Fibroblast of villous mesenchyme (primary cell): Measurements from ENCODE around the gene RARG. TPM values are rescaled to one million over a fixed set of nuclear protein-coding genes. Genes with fewer than 3 reads are reported as not detected.

Experiments
- DNase-seq: peaks from one replicate; pipeline ENCODE4 v3.0.0-alpha.2; 2010; ENCODE audit warnings: low read depth
- H3K4me3 ChIP-seq: 2 replicates; pipeline ENCODE4 v1.5.1; 2011; ENCODE audit warnings: low read depth, mild to moderate bottlenecking, low read length
- total RNA-seq: library from RNA; depleted of rRNA; stranded (reverse); fragments of >200 nt; gene quantifications from 2 replicates; pipeline ENCODE4 v1.2.3, GENCODE V29; 2012
- TF ChIP-seq, protein P1 (sequence below): IDR thresholded peaks from 2 replicates; pipeline ENCODE4 v1.5.1; 2012; ENCODE audit warnings: low read depth, mild to moderate bottlenecking, low read length; ENCODE audit not compliant: insufficient read depth

The RARG gene
- total RNA-seq, 1 donor: 29.4 TPM

DNA sequence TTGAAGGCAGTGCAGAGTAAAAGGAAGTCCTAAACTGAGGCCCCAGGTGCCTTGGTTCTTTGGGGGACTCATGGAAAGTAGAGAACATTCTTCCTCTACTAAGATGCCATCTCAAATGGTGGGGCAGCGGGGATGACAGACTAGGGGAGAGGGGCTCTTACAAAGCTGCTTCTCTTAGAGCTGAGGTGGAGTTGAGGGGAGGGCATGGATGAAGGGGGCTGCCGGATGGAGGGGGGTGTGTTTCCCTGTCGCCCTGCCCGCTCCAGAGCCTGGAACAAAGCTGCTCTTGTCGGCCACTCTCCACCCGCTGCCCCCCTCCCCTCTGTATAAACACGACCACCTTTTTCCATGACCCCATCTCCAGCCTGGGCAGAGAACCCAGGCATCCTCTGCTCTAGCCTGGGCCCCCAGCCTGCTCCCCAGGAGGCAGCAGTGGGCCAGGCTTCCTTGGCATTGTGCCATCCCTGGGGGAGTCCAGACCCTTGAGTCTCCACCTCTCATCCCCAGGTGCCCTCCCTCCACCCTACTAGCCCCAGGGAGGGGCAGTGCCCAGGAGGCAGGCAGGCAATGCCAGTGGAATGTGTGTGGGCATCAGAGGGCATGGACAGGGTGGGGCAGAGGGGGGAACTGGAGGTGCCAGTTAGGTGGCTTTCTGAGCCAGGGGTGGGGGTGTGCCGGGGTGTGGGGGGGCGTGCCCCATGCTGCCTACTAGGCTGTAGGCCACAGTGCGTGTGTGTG, 1.7 kb downstream of the RARG start:
- no peak overlapping the region for H3K4me3 ChIP-seq
- TF ChIP-seq, protein P1, sequence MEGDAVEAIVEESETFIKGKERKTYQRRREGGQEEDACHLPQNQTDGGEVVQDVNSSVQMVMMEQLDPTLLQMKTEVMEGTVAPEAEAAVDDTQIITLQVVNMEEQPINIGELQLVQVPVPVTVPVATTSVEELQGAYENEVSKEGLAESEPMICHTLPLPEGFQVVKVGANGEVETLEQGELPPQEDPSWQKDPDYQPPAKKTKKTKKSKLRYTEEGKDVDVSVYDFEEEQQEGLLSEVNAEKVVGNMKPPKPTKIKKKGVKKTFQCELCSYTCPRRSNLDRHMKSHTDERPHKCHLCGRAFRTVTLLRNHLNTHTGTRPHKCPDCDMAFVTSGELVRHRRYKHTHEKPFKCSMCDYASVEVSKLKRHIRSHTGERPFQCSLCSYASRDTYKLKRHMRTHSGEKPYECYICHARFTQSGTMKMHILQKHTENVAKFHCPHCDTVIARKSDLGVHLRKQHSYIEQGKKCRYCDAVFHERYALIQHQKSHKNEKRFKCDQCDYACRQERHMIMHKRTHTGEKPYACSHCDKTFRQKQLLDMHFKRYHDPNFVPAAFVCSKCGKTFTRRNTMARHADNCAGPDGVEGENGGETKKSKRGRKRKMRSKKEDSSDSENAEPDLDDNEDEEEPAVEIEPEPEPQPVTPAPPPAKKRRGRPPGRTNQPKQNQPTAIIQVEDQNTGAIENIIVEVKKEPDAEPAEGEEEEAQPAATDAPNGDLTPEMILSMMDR: no peak
- no peak for DNase-seq

DNA sequence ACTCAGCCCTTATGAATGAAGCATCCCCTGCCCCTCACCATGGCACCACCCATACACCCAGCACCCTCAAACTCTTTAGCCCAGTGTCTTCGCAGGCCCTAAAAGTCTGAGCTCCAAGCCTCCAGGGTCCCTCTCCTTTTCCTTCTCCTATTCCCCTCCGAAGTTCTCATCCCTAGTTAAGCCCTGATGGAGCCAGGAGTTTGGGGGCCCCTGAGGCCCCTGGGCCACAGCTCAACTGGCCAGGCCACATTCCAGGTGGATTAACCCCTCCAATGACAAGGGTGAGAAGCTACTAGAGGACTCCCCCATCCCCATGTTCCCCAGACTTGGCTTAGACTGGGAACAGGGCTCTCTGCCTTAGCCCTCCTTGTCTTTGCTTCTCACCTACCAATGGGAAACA, 2.6 kb downstream of the RARG start:
- H3K4me3 ChIP-seq: no peak overlapping the region
- DNase-seq: no peak

DNA sequence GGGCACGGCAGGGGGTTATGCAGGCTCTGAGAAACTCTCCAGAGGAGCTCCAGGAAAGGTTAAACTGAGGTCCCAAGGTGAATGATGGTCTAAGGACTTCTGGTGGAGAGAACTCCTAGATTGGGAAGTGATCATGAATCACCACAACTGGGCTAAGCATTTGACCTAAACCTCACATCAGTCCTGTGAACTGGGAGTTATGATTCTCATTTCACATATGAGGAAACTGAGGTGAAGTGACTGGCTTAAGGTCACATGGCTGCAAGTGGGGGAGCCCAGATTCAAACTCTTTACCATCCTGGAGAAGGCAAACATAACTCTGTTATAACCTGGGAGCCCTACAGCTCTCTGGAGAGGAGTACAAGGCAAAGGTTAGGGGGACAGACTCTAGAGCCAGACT, 4.2 kb downstream of the RARG start:
- TF ChIP-seq, protein P1: no peak
- no peak for DNase-seq
- H3K4me3 ChIP-seq: no peak overlapping the region

More for the DNA sequence above, 2.6 kb downstream of the RARG start:
- TF ChIP-seq, protein P1: no peak

DNA sequence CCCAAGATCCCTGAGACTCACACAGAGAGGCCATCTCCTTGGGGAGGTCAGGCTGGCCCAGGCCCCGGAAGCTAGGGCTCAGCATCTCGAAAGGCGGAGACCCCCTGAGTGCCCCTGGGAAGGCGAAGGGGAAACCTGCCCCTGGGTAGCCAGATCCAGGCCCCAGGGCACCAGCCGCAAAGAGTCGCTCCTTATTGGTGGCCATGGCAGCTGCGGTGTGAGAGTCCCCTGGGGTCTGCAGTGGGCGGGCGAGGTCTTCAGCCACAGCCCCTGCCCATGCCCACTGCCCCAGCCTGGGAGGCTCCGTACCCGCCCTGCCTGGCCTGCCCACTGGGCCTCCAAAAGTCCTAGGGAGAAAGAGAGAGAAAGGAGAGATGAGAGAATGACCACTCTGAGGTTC, 4.7 kb downstream of the RARG start:
- H3K4me3 ChIP-seq: no peak overlapping the region
- no peak for DNase-seq
- TF ChIP-seq, protein P1: no peak

DNA sequence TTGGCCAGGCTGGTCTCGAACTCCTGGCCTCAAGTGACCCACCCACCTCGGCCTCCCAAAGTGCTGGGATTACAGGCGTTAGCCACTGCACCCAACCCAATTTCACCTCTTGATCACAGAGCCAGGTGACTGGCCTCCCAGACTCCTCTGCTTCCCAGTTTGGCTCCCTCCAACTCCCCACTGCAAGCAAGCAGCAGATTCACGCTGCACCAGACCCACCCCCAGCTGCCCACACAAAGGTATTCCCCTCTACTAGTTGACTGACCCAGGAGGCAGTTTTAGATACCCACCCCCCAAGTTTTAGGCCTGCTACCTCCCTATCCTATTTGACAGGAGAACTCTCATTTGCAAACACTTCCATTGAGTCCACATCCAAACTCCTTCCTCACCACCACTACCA, 5.2 kb downstream of the RARG start:
- DNase-seq: no peak
- TF ChIP-seq, protein P1: no peak
- H3K4me3 ChIP-seq: no peak overlapping the region

DNA sequence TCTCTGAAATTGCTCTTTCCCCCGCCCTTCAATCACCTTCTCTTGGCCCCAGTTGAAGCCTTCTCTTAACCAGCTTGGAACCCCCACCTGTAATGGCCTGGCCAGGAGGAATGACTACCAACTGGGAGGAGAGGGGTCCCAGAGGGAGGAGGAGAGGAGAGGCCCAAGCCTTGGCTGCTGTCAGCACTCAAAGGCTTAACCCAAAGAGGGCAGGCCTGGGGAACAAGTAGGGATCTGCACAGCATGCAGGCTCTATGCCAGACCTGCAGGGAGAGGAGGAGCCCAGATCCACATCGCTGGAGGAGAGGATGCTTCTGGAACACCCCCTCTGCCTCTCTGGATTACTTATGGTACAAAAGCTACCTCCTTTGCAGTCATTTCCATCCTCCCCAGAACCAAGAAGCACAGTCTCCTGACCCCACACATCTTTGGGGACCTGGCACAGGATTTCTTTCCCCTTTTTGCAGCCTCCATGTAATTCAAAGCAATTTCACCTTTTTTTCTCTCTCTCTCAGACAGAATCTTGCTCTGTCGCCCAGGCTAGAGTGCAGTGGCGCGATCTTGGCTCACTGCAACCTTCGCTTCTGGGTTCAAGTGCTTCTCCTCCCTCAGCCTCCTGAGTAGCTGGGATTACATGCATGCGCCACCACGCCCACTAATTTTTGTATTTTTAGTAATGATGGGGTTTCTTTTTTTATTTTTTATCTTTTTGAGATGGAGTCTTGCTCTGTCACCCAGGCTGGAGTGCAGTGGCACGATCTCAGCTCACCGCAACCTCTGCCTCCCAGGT, 6.2 kb downstream of the RARG start:
- no peak for DNase-seq
- TF ChIP-seq, protein P1: no peak
- no peak overlapping the region for H3K4me3 ChIP-seq
